IMR-90 (cell line): ENCODE data around the gene EIF4E1B. TPM values are rescaled to one million over a fixed set of nuclear protein-coding genes. Genes with fewer than 3 reads are reported as not detected.

Experiments
- ATAC-seq: fragments of 200-7000 bp; cut with Tn5 transposase; 2 replicates; pipeline ENCODE4 v1.9.1; 2020; ENCODE audit warnings: low read depth, mild to moderate bottlenecking, moderate library complexity
- BruUV-seq: library from RNA; stranded (reverse); fragments of 400-500 nt; replicated peaks from 2 replicates; lab custom pipeline; 2021; lab: Mats Ljungman, UMichigan
- CTCF ChIA-PET: fragments of 300-600 bp; formaldehyde crosslinking; extraction: SDS; loops from one replicate; lab custom pipeline; 2021; ENCODE audit warnings: antibody characterized with exemption; lab: Yijun Ruan, JAX
- POLR2A ChIA-PET: fragments of 300-600 bp; sonication (Branson Sonifier 250); formaldehyde crosslinking; loops from one replicate; lab custom pipeline; 2022; ENCODE audit warnings: antibody characterized with exemption; ENCODE audit not compliant: unreplicated experiment; lab: Charles Lee
- DNase-seq: peaks from one replicate; pipeline ENCODE4 v3.0.0; 2013
- H2AFZ ChIP-seq: replicated peaks from 2 replicates; pipeline ENCODE3; 2013; ENCODE audit warnings: low read length, mild to moderate bottlenecking; ENCODE audit not compliant: poor library complexity
- H2AK5ac ChIP-seq: 2 replicates; pipeline ENCODE4 v1.6.1; 2013; ENCODE audit warnings: low read depth, low read length, inconsistent platforms
- H2AK9ac ChIP-seq: replicated peaks from 2 replicates; pipeline ENCODE3; 2013; ENCODE audit warnings: mild to moderate bottlenecking, low read depth, low read length, moderate library complexity; ENCODE audit not compliant: poor library complexity
- H2BK120ac ChIP-seq: 2 replicates; pipeline ENCODE4 v1.6.1; 2013; ENCODE audit warnings: low read depth, low read length, inconsistent platforms
- H2BK15ac ChIP-seq: 3 replicates; pipeline ENCODE4 v1.6.1; 2013; ENCODE audit warnings: low read depth, low read length, inconsistent platforms
- H2BK20ac ChIP-seq: 2 replicates; pipeline ENCODE4 v1.6.1; 2013; ENCODE audit warnings: low read depth, mild to moderate bottlenecking, inconsistent platforms, low read length, moderate library complexity
- H2BK5ac ChIP-seq: 2 replicates; pipeline ENCODE4 v1.6.1; 2013; ENCODE audit warnings: mild to moderate bottlenecking, low read depth, low read length, inconsistent platforms; ENCODE audit not compliant: poor library complexity, severe bottlenecking
- H3K14ac ChIP-seq: replicated peaks from 2 replicates; pipeline ENCODE4 v1.6.1; 2013; ENCODE audit warnings: low read depth, low read length, inconsistent platforms
- H3K18ac ChIP-seq: 2 replicates; pipeline ENCODE4 v1.6.1; 2013; ENCODE audit warnings: low read depth, low read length, control low read depth
- H3K23ac ChIP-seq: 2 replicates; pipeline ENCODE4 v1.6.1; 2013; ENCODE audit warnings: low read depth, low read length, inconsistent platforms
- H3K27ac ChIP-seq: 2 replicates; pipeline ENCODE4 v1.5.1; 2013; ENCODE audit warnings: mild to moderate bottlenecking, control low read depth, low read length; ENCODE audit not compliant: insufficient read depth
- H3K27me3 ChIP-seq: 2 replicates; pipeline ENCODE4 v1.6.1; 2013; ENCODE audit warnings: low read length; ENCODE audit not compliant: control insufficient read depth, insufficient read depth
- H3K36me3 ChIP-seq: 2 replicates; pipeline ENCODE4 v1.6.1; 2013; ENCODE audit warnings: low read length, mixed read lengths; ENCODE audit not compliant: control insufficient read depth, insufficient read depth
- H3K4ac ChIP-seq: 2 replicates; pipeline ENCODE4 v1.6.1; 2013; ENCODE audit warnings: low read depth, low read length, inconsistent platforms
- H3K4me1 ChIP-seq: 2 replicates; pipeline ENCODE4 v1.6.1; 2013; ENCODE audit warnings: low read length, mixed read lengths; ENCODE audit not compliant: control insufficient read depth, insufficient read depth
- H3K4me2 ChIP-seq: 2 replicates; pipeline ENCODE4 v1.6.1; 2013; ENCODE audit warnings: low read depth, mild to moderate bottlenecking, control low read depth, low read length, moderate library complexity
- H3K4me3 ChIP-seq: 2 replicates; pipeline ENCODE4 v1.5.1; 2013; ENCODE audit warnings: low read depth, mild to moderate bottlenecking, control low read depth, low read length, moderate library complexity; ENCODE audit not compliant: insufficient read depth
- H3K56ac ChIP-seq: 2 replicates; pipeline ENCODE4 v1.6.1; 2013; ENCODE audit warnings: low read length, inconsistent platforms; ENCODE audit not compliant: insufficient read depth; ENCODE audit errors: extremely low read depth
- H3K79me1 ChIP-seq, 2 experiments: 2 replicates each; pipeline ENCODE4 v1.6.1; 2013; ENCODE audit warnings: low read length in 2 of 2, inconsistent platforms in 1 of 2, low read depth in 1 of 2
- H3K9ac ChIP-seq: 2 replicates; pipeline ENCODE4 v1.6.1; 2013; ENCODE audit warnings: low read depth, low read length, control low read depth
- H3K9me1 ChIP-seq: 2 replicates; pipeline ENCODE4 v1.6.1; 2013; ENCODE audit warnings: low read length, inconsistent platforms; ENCODE audit not compliant: insufficient read depth
- H3K9me3 ChIP-seq: 2 replicates; pipeline ENCODE4 v1.6.1; 2013; ENCODE audit warnings: low read length; ENCODE audit not compliant: control insufficient read depth, insufficient read depth
- H4K20me1 ChIP-seq: 2 replicates; pipeline ENCODE4 v1.6.1; 2013; ENCODE audit warnings: low read length, inconsistent platforms; ENCODE audit not compliant: insufficient read depth
- H4K5ac ChIP-seq: 2 replicates; pipeline ENCODE4 v1.6.1; 2013; ENCODE audit warnings: mild to moderate bottlenecking, low read depth, low read length, control low read depth
- H4K8ac ChIP-seq, 2 experiments: 2 replicates each; pipeline ENCODE4 v1.6.1; 2013; ENCODE audit warnings: low read depth in 2 of 2, low read length in 2 of 2, control low read depth in 1 of 2, inconsistent platforms in 1 of 2
- H4K91ac ChIP-seq: 2 replicates; pipeline ENCODE4 v1.6.1; 2013; ENCODE audit warnings: low read depth, low read length, inconsistent platforms; ENCODE audit not compliant: insufficient read depth
- RCOR1 ChIP-seq: IDR thresholded peaks from 2 replicates; pipeline ENCODE4 v1.6.1; 2012; ENCODE audit warnings: mild to moderate bottlenecking, low read length, improper control_type of control experiment; ENCODE audit not compliant: insufficient replicate concordance
- WGBS, 2 experiments: methylation state at CpG; one replicate each; pipeline versions ENCODE4 v1.1.5 to v1.1.7; 2013; ENCODE audit warnings: missing lambda C conversion rate in 2 of 2; ENCODE audit not compliant: insufficient read length in 1 of 2; ENCODE audit errors: extremely low coverage in 2 of 2; 5-methylcytosine and 5-hydroxymethylcytosine counted together
- dilution Hi-C: fragments of 300-500 bp; cut with HindIII; formaldehyde crosslinking; loops from one replicate; pipeline ENCODE4 v1.14.3; 2018; ENCODE audit warnings: low sequenced_read_pairs; ENCODE audit not compliant: unreplicated experiment
- in situ Hi-C: fragments of 300-500 bp; cut with MboI; formaldehyde crosslinking; loops from 3 replicates; pipeline ENCODE4 v1.14.3; 2019; ENCODE audit warnings: low sequenced_read_pairs, inconsistent platforms, mixed read lengths
- intact Hi-C: fragments of 100-400 bp; cut with micrococcal nuclease; formaldehyde crosslinking; loops from 2 replicates; pipeline ENCODE4 v1.10.0; 2022
- polyA plus RNA-seq, 3 experiments: library from polyadenylated mRNA; depleted of rRNA; stranded (reverse); fragments of >200 nt; gene quantifications; 2 replicates each; pipeline ENCODE4 v1.2.3, GENCODE V29; 2012; ENCODE audit warnings: low replicate concordance in 1 of 3
- total RNA-seq: library from RNA; depleted of rRNA; stranded (reverse); fragments of >200 nt; gene quantifications from 2 replicates; pipeline ENCODE4 v1.2.3, GENCODE V29; 2012

Gene EIF4E1B
- total and polyA plus RNA-seq, 2 of the 4 experiments (the other 2 are of a cell fraction) = not detected

GRCh38 chr5:176625512-176625911 lies 5.0 kb upstream of the EIF4E1B start:
- POLR2A ChIA-PET = no interaction called here
- H3K4me3 ChIP-seq = no peak overlapping the region
- in situ Hi-C loops = loop anchor here (10.0 kb wide), 1 partner anchor 51 kb away; no protein-coding TSS in a partner anchor
- no peak for TF ChIP-seq RCOR1
- no peak overlapping the region for H3K9ac ChIP-seq
- no peak overlapping the region for H3K56ac ChIP-seq
- H4K20me1 ChIP-seq = no peaks in the 10 kb centered on the region; the same call in 1 of the 2 replicates
- CTCF ChIA-PET = no interaction called here
- no peak overlapping the region for H3K27ac ChIP-seq
- H3K4me1 ChIP-seq = peaks cover 3% of the 10 kb centered on the region; the same call in 1 of the 2 replicates
- no peak overlapping the region for H2BK120ac ChIP-seq
- H2AK5ac ChIP-seq = no peak overlapping the region
- H2BK15ac ChIP-seq = no peak overlapping the region
- H3K4me2 ChIP-seq = no peak overlapping the region
- H3K9me3 ChIP-seq = no peaks in the 10 kb centered on the region
- no peaks in the 10 kb centered on the region for H3K36me3 ChIP-seq
- H2AFZ ChIP-seq = no peak overlapping the region
- no peak overlapping the region for H2BK20ac ChIP-seq
- H2BK5ac ChIP-seq = no peak overlapping the region
- H3K79me1 ChIP-seq = no peaks in the 10 kb centered on the region
- H4K91ac ChIP-seq = no peak overlapping the region
- no peak for ATAC-seq
- no peaks in the 10 kb centered on the region for H3K9me1 ChIP-seq
- BruUV-seq = no TSS peak
- 63% methylated on average over 2 of the region's 2 CpGs; no CpG with 5 or more reads in 1 of the 2 experiments for WGBS, 2 experiments
- H3K4ac ChIP-seq = no peak overlapping the region
- intact Hi-C loops = no loop called here
- no peak overlapping the region for H4K8ac ChIP-seq
- H3K18ac ChIP-seq = no peak overlapping the region
- H4K5ac ChIP-seq = no peak overlapping the region
- H3K14ac ChIP-seq = no peak overlapping the region
- no peak overlapping the region for H3K23ac ChIP-seq
- DNase-seq = no peak
- dilution Hi-C loops = no loop called here
- peak overlapping the region; percentile 55 for H2AK9ac ChIP-seq
- H3K27me3 ChIP-seq = peaks cover 64% of the 10 kb centered on the region
